HG03066 (cell line): ENCODE measurements around the gene THEM4.
"Not testable (repeated sequence)": the region's sequence is repeated elsewhere in the genome, so short reads cannot be mapped to it uniquely, and the experiment has no call there.

Experiments
- ATAC-seq: cut with Tn5 transposase; IDR thresholded peaks from one replicate; pipeline ENCODE4 v1.9.1; 2021; ENCODE audit warnings: low read depth; ENCODE audit not compliant: unreplicated experiment

The THEM4 gene

GRCh38 chr1:151864411-151864810 is 44.9 kb downstream of the THEM4 start:
- ATAC-seq: no peak

GRCh38 chr1:151862604-151863003 is 46.7 kb downstream of the THEM4 start:
- ATAC-seq: no peak

GRCh38 chr1:151860504-151861187 is 48.7 kb downstream of the THEM4 start:
- ATAC-seq: no peak

GRCh38 chr1:151859891-151860293 is 49.4 kb downstream of the THEM4 start:
- no peak for ATAC-seq

GRCh38 chr1:151858886-151859665 is 50.2 kb downstream of the THEM4 start:
- ATAC-seq: no peak

- no peak for ATAC-seq
These were observed 51.1 kb downstream of the THEM4 start for GRCh38 chr1:151858030-151858746.

GRCh38 chr1:151855933-151856332 is 53.4 kb downstream of the THEM4 start:
- no peak for ATAC-seq

- ATAC-seq: not testable (repeated sequence)
These were observed 53.8 kb downstream of the THEM4 start for GRCh38 chr1:151855516-151855915.

- ATAC-seq: no peak
These were observed 54.7 kb downstream of the THEM4 start for GRCh38 chr1:151854658-151855057.

GRCh38 chr1:151853411-151853943 is 55.8 kb downstream of the THEM4 start, which contains the start of gene THEM5:
Gene THEM5 (minus strand): TSS chr1:151853712. CDS start chr1:151853565, 147 bp downstream.
- ATAC-seq: no peak

GRCh38 chr1:151852733-151853132 is 56.6 kb downstream of the THEM4 start:
- ATAC-seq: no peak

GRCh38 chr1:151851886-151852285 is 57.4 kb downstream of the THEM4 start:
- no peak for ATAC-seq

GRCh38 chr1:151849871-151850270 is 59.4 kb downstream of the THEM4 start:
- no peak for ATAC-seq

- no peak for ATAC-seq
These were observed 60.2 kb downstream of the THEM4 start for GRCh38 chr1:151849126-151849525.

- no peak for ATAC-seq
These were observed 61.3 kb downstream of the THEM4 start for GRCh38 chr1:151847867-151848596.

GRCh38 chr1:151846686-151847237 is 62.5 kb downstream of the THEM4 start:
- ATAC-seq: no peak

GRCh38 chr1:151846062-151846568 is 63.2 kb downstream of the THEM4 start:
- no peak for ATAC-seq

- no peak for ATAC-seq
These were observed 65.9 kb downstream of the THEM4 start for GRCh38 chr1:151843398-151843797.

GRCh38 chr1:151841141-151841540 is 68.2 kb downstream of the THEM4 start:
- no peak for ATAC-seq

- no peak for ATAC-seq
These were observed 68.9 kb downstream of the THEM4 start for GRCh38 chr1:151840421-151840820.
